HG03196 (cell line): ENCODE measurements around the gene LAMB1.

ENCODE experiments used
- ATAC-seq: cut with Tn5 transposase; IDR thresholded peaks from one replicate; pipeline ENCODE4 v1.9.1; 2021; ENCODE audit not compliant: unreplicated experiment

Gene LAMB1

DNA sequence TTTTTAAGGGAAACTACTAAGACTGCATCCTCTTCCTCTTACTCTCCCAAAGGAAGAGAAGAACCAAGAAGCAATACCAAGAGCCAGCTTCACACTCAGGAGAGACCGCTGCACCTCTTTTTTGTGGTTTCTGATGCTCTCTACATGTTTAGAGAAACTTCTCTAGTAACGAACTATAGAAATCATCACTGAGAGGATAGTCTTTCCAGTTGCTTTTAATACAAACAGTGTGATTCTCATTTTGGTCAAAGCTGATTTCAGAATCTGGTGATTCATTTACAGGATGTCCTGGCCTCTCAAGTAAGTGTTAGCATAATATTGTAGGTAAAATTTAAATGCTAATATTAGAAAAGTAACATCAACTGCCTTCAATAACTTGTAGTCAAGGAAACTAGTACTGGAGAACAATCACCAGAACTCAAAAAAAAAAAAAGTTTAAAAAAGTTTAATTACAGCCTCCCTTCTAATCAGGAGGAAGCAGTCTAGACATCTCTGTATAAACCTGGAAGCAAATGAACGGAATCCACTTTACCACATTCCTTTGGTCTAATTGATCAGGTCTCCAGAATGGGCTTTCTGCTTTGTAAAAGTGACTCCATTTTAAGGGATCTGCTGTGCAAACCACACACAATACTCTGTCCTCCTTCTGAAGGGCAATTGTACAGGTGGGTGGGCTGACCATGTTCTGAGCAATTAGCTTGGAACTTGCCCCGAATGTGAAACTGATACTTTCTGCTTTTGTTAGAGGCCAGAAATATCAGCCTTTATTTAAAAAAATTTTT lies 3.0 kb downstream of the LAMB1 start:
- no peak for ATAC-seq

DNA sequence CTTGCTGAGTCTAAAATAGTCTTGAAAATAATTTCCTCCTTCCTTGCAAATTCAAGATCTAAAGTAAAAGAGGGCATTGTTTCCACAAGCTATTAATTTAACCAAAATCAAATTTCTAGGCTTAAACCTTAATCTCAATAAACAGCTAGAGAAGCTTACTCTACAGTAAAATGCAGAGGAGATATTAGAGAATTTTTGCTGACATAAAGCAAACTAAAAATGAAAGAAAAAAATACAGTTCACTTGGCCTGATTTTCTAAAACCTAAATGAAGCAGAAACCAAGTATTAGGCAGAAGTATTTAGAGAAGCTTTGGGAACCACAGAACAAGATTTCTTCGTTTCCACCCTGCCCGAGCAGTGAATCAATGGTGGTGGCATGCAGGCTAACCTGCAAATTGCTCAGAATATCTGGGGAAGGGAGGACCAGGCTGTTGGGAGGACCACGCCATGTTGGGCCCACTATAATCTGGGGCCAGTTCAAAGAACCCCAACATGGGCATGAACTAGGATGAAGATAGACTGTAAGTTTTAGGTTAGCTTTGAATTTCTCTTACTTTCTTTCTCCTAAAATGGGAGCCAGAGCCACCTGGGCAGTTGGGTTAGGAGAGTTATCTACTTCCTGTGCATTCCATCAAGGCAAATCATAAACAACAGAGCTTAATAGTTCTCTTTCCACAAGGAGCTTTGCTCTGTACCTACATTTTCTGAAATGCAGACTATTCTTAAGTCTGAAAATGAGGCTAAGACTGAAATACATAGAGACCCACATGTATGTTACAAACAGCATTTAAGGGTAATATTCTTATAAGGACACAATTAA lies 4.1 kb downstream of the LAMB1 start:
- ATAC-seq, result no peak

DNA sequence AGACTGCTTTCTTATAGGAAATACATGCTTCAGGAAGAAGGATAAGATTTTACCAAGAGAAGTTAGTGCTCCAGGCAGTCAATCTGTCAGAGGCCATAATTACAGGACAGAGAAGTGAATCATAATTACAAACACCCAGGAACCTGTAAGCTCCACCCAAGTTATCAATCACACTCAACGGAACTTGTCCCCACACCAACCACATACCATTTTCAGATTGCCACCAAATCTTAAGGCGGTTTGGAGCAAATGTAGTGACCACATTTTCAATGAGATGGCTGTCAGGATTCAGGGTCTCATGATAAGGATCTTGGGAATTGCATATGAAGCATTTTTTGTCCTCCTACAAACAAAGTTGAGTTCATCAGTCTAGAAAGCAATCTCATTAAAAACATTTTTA lies 4.8 kb downstream of the LAMB1 start:
- ATAC-seq, result no peak

DNA sequence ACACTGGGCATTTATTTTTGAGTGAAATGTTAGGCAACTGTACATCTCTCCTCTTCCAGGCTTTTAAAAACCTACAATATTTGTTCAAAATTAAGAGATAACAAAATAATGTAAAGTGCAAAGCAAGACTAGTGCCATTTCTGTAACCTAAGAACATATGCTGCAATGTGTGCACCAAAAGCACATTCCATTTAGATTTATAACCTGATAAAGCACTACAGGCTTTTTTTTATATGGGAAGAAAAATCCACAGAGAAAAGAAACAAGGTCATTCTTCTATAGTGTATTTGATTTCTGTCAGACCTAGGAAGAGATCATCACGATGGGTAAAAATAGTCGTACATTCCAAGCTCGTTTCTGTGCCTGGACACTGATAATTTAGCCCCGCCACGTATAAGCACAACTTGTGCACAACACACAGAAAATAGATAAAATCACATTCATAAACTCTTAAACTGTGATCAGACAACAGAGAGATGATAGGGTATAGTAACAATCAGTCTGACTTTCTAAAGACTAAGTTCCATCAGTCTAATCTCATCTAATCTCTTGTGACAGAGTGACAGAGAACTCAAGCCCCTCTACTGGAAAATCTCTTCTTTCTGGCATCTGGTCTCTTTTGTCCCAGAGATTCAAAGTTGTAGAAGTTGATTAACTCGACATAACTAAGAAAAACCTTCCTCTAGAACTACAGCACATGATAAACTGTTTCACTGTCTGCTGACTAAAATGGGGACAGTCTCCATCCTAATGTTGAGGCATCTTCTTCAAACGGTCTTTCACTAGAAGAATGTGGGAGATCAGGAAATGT lies 6.7 kb downstream of the LAMB1 start:
- no peak for ATAC-seq

DNA sequence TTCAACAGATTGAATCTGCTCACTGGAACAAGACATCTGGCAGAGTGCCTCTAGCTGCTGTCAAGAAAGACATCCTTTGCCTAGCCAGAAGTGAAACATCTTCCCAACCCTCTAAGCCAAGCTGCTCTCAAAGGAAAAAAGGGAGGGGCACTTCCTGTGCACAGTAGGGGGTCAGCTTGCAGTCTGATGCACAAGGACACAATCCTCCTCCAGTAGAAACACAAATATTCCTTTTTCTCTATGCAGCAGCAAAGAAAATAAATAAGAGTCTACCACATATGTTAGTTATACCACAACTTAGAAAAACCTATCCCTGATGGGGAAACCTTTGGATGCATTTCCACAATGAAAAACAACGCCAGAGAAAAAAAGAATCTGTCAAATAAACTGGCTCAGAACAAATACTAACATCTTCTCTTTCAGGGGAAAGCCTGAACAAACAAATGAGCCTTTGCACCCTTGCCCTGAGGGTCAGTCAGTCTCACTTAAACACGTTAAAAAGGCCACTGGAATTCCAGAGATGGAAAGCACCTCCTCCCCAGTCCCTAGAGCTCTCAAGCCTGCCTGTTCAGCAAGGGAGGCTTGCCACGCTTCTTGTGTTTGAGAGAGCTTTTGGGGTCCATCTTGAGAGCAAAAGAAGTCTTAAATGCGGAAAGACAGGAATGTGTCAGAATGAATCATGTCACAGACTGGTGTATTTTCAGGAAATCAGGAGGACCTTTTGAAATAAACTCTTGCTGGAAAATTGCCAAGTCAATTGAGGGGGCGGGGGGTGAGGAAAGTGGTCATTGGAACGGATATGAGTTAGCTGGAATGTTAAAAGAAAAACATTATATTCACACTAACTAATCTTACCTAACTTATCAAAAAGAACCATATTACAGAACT lies 7.5 kb downstream of the LAMB1 start:
- ATAC-seq, result no peak

DNA sequence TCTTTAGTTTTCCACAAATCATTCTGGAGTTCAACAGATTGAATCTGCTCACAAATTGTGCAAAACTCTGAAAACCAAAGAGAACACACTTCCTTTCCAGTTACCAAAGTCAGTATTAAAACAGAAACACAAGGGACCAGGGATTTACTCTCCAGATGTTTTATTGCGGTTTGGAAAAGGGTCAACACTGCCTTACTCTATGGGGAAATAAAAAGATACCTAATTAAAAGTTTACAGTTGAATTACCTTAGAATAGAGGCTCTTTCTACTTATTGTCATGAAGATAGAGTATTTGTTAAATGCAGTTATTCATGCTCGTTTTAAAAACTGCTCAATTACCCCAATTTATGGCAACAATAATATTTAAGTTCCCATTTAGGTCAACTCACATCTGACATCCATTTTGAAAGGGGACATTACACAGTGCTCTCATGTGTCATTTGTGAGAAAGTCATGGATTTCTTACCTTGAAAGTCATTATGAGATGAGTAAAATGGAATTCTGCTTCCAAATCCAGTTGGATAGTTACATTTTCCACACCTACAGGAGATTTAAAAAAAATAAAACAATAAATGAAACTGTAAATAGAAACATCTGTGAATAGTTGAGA lies 8.4 kb downstream of the LAMB1 start:
- ATAC-seq, result no peak

DNA sequence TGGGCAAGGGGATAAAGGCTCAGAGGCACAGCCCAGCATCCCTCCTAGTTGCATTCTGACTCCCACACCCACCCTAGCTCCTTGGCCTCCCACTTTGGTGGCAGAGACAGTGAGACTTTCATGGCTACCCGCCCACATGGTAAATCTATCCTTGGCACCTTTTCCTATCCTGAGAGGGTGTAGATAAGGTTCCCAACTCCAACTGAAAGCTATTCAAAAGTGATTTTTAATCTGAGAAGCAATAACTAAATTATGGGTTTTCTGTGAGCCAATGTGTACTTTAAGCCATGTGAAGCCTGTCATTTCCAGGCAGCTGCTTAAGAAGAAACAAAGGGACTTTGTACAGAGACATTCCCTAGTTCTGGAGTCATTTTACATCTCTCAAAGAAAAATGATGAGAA lies 9.1 kb downstream of the LAMB1 start:
- ATAC-seq, result no peak

DNA sequence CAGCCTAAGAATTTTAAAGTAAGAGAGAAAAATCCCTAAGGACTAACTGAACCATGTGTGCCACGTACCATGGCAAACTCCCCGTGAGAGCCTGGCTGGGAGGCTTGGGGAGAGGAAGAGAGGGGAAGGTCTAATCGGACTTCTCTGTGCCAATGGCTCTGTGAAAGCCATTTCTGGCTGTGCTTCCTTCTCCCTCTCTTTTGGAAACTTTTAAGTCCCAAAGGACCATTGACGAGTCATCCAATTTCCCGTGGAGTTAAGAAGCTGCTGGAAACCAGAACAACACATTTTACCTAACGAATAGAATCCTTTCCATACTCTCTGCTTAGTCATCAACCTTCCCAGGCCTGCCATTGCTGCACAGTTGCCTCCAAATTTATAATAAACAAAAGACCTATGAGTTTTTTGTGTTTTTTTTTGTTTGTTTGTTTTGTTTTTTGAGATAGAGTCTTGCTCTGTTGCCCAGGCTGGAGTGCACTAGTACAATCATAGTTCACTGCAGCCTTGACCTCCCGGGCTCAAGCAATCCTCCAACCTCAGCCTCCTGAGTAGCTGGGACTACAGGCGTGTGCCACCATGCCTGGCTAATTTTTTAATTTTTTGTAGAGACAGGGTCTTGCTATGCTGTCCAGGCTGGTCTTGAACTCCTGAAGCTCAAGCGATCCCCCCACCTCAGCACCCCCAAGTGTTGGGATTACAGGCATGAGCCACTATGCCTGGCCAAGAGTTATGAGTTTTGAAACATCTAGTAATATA lies 13.2 kb downstream of the LAMB1 start:
- no peak for ATAC-seq

DNA sequence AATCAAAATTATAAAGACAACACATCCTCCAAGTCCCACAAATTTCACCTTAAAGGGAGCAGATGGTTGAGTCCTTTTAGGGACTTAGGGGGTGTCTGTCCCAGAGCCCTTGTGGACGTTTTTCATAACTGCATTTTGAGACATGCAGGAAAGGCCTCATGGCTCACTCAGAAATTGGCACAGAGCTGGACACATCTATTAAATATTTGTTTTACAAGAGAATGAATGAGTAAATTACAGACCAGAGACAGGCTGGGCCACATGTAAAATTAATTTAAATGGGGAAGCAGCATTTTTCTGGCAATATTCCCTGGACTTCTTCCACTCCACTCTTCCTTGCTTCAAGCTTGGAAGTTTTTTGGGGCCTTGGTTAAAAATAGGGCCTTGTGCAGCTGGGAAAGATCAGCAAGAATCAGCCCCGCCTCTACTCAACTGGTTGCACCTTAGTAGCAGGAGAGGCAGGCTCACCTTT lies 20.0 kb downstream of the LAMB1 start:
- ATAC-seq, result no peak

DNA sequence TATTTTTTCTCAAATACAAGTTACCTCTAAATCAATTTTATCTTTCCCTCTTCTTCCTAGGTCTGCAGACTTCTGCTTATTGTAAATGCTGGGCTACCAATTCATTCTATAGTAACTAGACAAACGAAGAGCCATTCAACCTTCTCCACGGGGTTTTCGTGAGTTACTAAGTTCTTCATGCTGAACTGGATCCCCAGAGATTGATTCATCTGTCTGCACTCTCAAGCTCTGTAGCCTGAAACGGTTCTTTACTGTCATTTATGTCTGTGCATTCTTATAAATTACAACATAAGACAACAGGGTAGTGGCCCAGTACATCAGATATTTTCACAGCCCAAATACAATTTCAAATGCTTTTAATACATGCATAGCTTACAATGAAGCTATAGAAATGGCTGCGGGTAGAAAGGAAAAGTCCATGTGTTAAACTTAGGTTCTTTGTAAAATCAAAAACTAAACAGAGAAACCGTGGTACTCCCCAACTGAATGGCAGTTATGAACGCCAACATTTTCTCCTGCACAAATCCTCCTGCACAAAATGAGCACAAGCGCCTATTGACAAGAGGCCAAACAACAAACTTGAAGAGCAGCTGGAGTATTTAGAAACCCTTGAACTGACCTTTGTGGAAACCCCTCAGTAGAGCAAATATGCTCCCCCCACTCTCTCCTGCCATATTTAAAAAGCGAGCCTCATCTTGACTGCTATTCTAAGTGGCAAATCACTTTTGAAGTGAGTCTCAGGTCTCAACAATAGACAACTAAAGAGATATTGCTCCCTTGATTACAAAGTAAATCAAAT lies 20.7 kb downstream of the LAMB1 start:
- ATAC-seq, result no peak

DNA sequence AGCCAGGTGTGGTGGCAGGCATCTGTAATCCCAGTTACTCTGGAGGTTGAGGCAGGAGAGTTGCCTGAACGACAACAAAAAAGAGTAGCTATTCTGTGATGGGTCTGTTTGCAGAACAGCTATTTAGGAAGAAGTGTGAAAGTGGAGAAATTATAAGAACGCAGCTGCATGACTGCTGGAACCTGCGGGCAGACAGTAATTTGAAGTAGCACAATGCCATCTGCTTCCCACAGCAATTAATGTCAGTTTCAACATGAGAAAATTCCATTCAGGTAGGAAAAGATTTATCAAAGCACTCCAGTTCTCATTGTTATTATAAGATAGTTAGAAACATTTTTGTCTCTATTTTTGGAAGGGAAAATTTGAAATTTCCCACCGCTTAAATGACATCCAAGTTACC lies 21.5 kb downstream of the LAMB1 start:
- ATAC-seq, result no peak

DNA sequence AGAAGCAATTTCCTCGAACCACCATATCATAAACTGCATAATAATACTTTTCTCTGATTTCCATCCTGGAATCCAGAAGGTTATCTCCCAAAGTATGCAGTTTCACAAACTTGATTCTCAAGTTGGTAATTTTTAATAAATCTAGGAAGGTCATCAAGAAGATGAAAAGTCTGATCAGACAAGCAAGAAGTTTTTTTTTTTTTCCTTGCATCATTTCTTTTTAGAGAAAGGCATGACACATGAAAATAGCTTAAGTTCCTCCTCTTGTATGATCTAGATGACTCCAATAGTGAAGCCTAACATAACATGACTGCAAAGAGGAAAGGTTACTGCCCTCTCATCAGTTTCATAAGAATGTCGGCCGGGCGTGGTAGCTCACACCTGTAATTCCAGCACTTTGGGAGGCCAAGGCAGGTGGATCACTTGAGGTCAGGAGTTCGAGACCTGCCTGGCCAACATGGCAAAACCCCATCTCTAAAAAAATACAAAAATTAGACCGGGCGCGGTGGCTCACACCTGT lies 22.2 kb downstream of the LAMB1 start:
- no peak for ATAC-seq

DNA sequence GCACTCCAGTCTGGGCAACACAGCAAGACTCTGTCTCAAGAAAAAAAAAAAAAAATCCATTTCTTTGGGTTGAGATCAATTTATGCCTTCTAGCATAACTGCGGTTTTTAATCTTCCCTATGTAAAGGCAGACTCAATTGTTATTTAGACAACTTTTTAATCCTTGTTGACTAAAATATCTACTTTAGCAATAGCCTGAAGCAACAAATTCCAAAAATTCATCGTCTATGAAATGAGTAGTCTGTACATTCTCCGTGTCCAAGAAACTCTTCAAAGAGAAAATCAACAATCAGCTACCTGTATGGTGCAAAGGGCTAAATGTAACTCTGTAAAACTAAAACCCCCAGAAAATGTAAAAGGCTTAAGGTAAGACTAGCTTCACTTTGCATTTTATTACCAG lies 22.8 kb downstream of the LAMB1 start:
- no peak for ATAC-seq

DNA sequence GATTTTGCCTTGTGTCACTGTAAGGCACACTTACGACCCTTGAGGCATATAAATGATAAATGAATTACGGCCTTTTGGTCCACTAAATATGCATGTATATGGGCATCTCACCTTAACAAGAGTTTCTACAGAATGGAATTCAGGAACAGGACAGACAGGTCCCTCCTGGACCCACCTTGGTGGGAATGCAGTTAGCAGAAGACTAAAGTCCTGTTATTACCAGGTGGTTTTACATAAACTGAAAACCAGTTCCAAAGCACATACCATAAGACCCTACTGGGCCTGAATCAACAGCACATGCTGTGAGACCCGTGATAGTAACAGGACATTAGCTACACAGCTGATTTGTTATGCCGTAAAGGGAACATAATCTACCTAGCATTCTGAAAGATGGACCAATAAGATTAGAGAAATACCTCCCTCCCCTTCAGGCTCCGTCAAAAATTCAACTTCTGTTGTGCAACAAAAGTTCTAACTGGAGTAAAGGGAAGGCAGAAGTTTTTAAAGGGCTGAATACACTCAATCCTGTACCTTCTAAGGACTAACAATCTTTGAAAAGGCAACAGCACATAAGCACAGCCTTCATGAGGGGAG lies 24.0 kb downstream of the LAMB1 start:
- no peak for ATAC-seq

DNA sequence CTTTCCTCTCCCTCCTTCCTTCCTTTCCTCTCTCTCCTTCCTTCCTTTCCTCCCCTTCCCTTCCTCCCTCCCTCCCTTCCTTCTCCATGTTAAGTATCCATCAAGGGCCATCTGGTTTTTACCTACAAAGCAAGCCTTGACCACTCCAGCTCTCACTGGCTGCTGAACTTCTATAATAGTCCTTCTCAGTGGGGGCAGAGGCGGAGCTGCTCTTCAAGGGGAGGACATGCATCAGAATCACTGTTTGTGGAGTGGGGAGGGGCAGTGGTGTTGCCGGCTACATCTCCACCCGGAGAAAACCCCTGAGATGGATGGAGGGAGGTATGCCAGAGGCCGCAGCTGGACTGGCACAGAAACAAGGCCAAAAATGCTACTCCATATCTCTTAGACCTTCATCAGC lies 25.9 kb downstream of the LAMB1 start:
- ATAC-seq, result no peak

DNA sequence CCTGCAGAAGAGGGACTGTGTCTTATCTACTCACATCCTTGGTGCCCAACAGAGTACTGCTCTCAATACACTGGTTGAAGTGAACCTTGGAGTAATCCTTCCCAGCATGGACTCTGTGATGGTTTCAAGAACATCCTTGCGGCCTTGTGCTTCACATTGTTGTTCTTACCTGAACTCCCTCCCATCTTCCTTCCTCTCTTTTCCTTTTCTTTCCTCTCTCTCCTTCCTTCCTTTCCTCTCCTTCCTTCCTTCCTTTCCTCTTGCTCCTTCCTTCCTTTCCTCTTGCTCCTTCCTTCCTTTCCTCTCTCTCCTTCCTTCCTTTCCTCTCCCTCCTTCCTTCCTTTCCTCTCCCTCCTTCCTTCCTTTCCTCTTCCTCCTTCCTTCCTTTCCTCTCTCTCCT lies 26.3 kb downstream of the LAMB1 start:
- no peak for ATAC-seq

DNA sequence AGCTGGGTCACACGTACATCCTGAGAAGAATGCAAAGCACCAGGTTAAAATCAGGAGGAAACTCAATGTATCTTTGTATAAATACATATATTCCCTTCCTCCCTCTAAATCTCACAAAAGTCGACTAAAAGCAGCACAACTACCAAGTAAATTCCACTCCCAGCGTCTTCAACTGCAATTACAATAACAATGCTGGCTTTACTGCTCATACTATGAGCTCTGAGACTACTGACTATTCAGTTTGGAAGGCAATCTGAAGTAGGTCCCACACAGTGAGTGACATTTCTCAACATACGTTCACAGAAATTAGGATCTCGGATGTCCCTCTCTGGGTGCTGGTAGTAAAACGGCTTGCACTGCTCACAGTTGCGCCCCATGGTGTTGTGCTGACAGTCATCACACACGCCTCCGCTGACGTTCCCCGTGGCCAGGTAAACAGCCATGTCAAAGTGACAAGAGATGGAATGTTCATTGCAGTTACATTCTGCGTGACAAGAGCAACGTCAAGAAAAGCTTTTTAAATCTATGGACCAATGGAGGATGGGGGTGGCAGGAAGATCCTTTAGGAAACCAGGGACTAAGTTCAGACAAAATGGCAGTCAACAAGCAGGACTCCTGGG lies 27.5 kb downstream of the LAMB1 start:
- ATAC-seq, result no peak

DNA sequence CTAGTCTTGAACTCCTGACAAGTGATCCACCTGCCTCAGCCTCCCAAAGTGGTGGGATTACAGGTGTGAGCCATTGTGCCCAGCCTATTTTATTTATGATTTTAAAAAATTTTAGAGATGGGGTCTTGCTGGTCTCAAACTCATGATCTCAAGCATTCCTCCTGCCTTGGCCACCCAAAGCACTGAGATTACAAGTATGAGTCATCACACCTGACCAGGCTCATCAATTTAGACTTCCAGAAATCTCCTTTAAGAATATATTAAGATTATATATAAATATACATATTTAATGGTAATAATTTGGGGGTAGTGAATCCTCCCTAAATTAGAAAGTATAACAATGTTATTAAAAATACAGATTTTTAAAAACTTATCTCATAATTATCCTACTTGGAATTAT lies 29.1 kb downstream of the LAMB1 start:
- no peak for ATAC-seq
